NCI-H1930 (cell line): Measurements from ENCODE around the gene CLDN18.

Experiments
- DNase-seq, 2 experiments: peaks; one replicate each; lab custom pipeline; 2025; lab: John Stamatoyannopoulos, UW

Gene CLDN18

GRCh38 chr3:138062626-138063025 is 52.7 kb downstream of the CLDN18 start:
- DNase-seq: no peak

- DNase-seq: no peak
Observed at GRCh38 chr3:138063416-138063815, 53.5 kb downstream of the CLDN18 start.

GRCh38 chr3:138065949-138066348 is 56.0 kb downstream of the CLDN18 start:
- DNase-seq: no peak

- no peak for DNase-seq
Observed at GRCh38 chr3:138066383-138066782, 56.4 kb downstream of the CLDN18 start.

- DNase-seq: no peak
Observed at GRCh38 chr3:138066972-138067371, 57.0 kb downstream of the CLDN18 start.

- DNase-seq: no peak
Observed at GRCh38 chr3:138068046-138068445, 58.1 kb downstream of the CLDN18 start.

GRCh38 chr3:138068579-138069174 is 58.7 kb downstream of the CLDN18 start:
- DNase-seq: peak; percentile 38 to 66

- no peak for DNase-seq
Observed at GRCh38 chr3:138070006-138070405, 60.0 kb downstream of the CLDN18 start.

GRCh38 chr3:138072796-138073195 is 62.8 kb downstream of the CLDN18 start:
- DNase-seq: no peak

GRCh38 chr3:138078096-138078495 is 68.1 kb downstream of the CLDN18 start:
- DNase-seq: no peak

- DNase-seq: no peak
Observed at GRCh38 chr3:138078901-138079344, 69.0 kb downstream of the CLDN18 start.

GRCh38 chr3:138079901-138080300 is 69.9 kb downstream of the CLDN18 start:
- DNase-seq: no peak

GRCh38 chr3:138081371-138082084 is 71.6 kb downstream of the CLDN18 start:
- DNase-seq: no peak

- no peak for DNase-seq
Observed at GRCh38 chr3:138082085-138082991, 72.4 kb downstream of the CLDN18 start.

GRCh38 chr3:138082992-138083386 is 73.0 kb downstream of the CLDN18 start:
- no peak for DNase-seq
